Endodermal cell (in vitro differentiated cells): ENCODE measurements around the gene OR10V1. TPM values are rescaled to one million over a fixed set of nuclear protein-coding genes. Genes with fewer than 3 reads are reported as not detected.

Experiments
- DNase-seq: peaks from one replicate; pipeline ENCODE4 v3.0.0-alpha.2; 2017
- H3K27ac ChIP-seq: 2 replicates; pipeline ENCODE4 v1.5.1; 2013; ENCODE audit warnings: mild to moderate bottlenecking, low read depth, low read length, moderate library complexity
- H3K27me3 ChIP-seq: 2 replicates; pipeline ENCODE4 v1.6.1; 2013; ENCODE audit warnings: mild to moderate bottlenecking, low read length, moderate library complexity; ENCODE audit not compliant: insufficient read depth, control insufficient read depth, poor library complexity, severe bottlenecking
- H3K36me3 ChIP-seq: 2 replicates; pipeline ENCODE4 v1.7.0; 2013; ENCODE audit warnings: mild to moderate bottlenecking, low read length, moderate library complexity; ENCODE audit not compliant: control insufficient read depth, insufficient read depth
- H3K4me1 ChIP-seq: one replicate; pipeline ENCODE4 v1.7.0; 2013; ENCODE audit warnings: low read length; ENCODE audit not compliant: control insufficient read depth, insufficient read depth
- H3K4me3 ChIP-seq: 2 replicates; pipeline ENCODE4 v1.5.1; 2013; ENCODE audit warnings: mild to moderate bottlenecking, low read length, moderate library complexity
- H3K9ac ChIP-seq: 2 replicates; pipeline ENCODE4 v1.6.1; 2013; ENCODE audit warnings: mild to moderate bottlenecking, low read length, moderate library complexity; ENCODE audit not compliant: poor library complexity, severe bottlenecking; ENCODE audit errors: extremely low read depth
- H3K9me3 ChIP-seq: 2 replicates; pipeline ENCODE4 v1.6.1; 2013; ENCODE audit warnings: mild to moderate bottlenecking, low read length, moderate library complexity; ENCODE audit not compliant: control insufficient read depth
- H3K27ac Mint-ChIP-seq: 2 replicates; pipeline ENCODE4 v1.8.0; 2020; ENCODE audit warnings: mixed read lengths
- H3K27me3 Mint-ChIP-seq: 2 replicates; pipeline ENCODE4 v1.8.0; 2021; ENCODE audit warnings: mild to moderate bottlenecking, mixed read lengths; ENCODE audit not compliant: insufficient read depth
- H3K36me3 Mint-ChIP-seq: 2 replicates; pipeline ENCODE4 v1.8.0; 2020; ENCODE audit warnings: low read depth, mixed read lengths
- H3K4me1 Mint-ChIP-seq: 2 replicates; pipeline ENCODE4 v1.8.0; 2020; ENCODE audit warnings: mixed read lengths
- H3K4me3 Mint-ChIP-seq: 2 replicates; pipeline ENCODE4 v1.8.0; 2020; ENCODE audit warnings: mild to moderate bottlenecking, moderate library complexity, mixed read lengths
- H3K9me3 Mint-ChIP-seq: 2 replicates; pipeline ENCODE4 v1.8.0; 2020; ENCODE audit warnings: mild to moderate bottlenecking, mixed read lengths
- CTCF ChIP-seq: fragments of 200-600 bp; sonication (generic); conservative IDR thresholded peaks from 2 replicates; pipeline ENCODE4 v1.5.0; 2021; ENCODE audit warnings: antibody characterized with exemption, mild to moderate bottlenecking
- WGBS, 2 experiments: methylation state at CpG; one replicate each; pipeline versions ENCODE4 v1.1.5 to v1.1.7; 2013; ENCODE audit warnings: missing lambda C conversion rate in 2 of 2, mixed read lengths in 1 of 2; ENCODE audit not compliant: insufficient coverage in 1 of 2, insufficient read length in 1 of 2; 5-methylcytosine and 5-hydroxymethylcytosine counted together
- total RNA-seq, 2 donors: library from RNA; stranded (reverse); fragmentation: NEBNext Ultra II Directional in 1 of 2; extraction: Animal tissue kit (Norgen Biotek cat#: 25700) in 1 of 2; gene quantifications; 2 replicates in 1 of 2; 3 replicates in 1 of 2; pipeline ENCODE4 v1.2.1, GENCODE V29; 2021

The OR10V1 gene
- total RNA-seq, 2 donors from 2014 or later, result not detected

GRCh38 chr11:59719556-59719955 lies 5.9 kb upstream of the OR10V1 start:
- 85 to 91% methylated on average over 2 of the region's 2 CpGs for WGBS, 2 experiments
- Histone ChIP-seq H3K4me1 (peaks cover 4% of the 10 kb centered on the region), H3K27ac (no peak overlapping the region), H3K36me3 (no peaks in the 10 kb centered on the region), H3K4me3 (no peak overlapping the region), H3K27me3 (peaks cover 25% of the 10 kb centered on the region), H3K9ac (no peak overlapping the region), H3K9me3 (no peaks in the 10 kb centered on the region)
- Mint-ChIP-seq H3K4me1 (peaks cover 11% of the 10 kb centered on the region), H3K9me3 (no peaks in the 10 kb centered on the region), H3K27me3 (peaks cover 5% of the 10 kb centered on the region), H3K4me3 (no peak overlapping the region), H3K36me3 (no peaks in the 10 kb centered on the region), H3K27ac (no peak overlapping the region)
- TF ChIP-seq CTCF, result no peak
- no peak for DNase-seq

GRCh38 chr11:59716051-59716450 lies 2.4 kb upstream of the OR10V1 start:
- peaks cover 28% of the 10 kb centered on the region for H3K27me3 ChIP-seq
- H3K27ac Mint-ChIP-seq, result no peak overlapping the region
- H3K4me3 ChIP-seq, result no peak overlapping the region
- H3K4me1 ChIP-seq, result peaks cover 4% of the 10 kb centered on the region
- no peak for DNase-seq
- no peak overlapping the region for H3K27ac ChIP-seq
- no peaks in the 10 kb centered on the region for H3K9me3 ChIP-seq
- H3K36me3 ChIP-seq, result no peaks in the 10 kb centered on the region
- no peaks in the 10 kb centered on the region for H3K36me3 Mint-ChIP-seq
- peaks cover 3% of the 10 kb centered on the region for H3K27me3 Mint-ChIP-seq
- no peak overlapping the region for H3K4me3 Mint-ChIP-seq
- no peak for TF ChIP-seq CTCF
- WGBS, 2 experiments, result 100% methylated on average over 2 of the region's 3 CpGs; no CpG with 5 or more reads in 1 of the 2 experiments
- H3K9me3 Mint-ChIP-seq, result no peaks in the 10 kb centered on the region
- no peak overlapping the region for H3K9ac ChIP-seq
- peaks cover 12% of the 10 kb centered on the region for H3K4me1 Mint-ChIP-seq

- Mint-ChIP-seq H3K9me3 (no peaks in the 10 kb centered on the region), H3K36me3 (no peaks in the 10 kb centered on the region), H3K4me1 (peaks cover 7% of the 10 kb centered on the region), H3K4me3 (no peak overlapping the region), H3K27ac (no peak overlapping the region), H3K27me3 (peaks cover 4% of the 10 kb centered on the region)
- H3K27ac ChIP-seq, result no peak overlapping the region
- no peak for TF ChIP-seq CTCF
- no peaks in the 10 kb centered on the region for H3K4me1 ChIP-seq
- no peak for DNase-seq
- no peaks in the 10 kb centered on the region for H3K9me3 ChIP-seq
- H3K36me3 ChIP-seq, result no peaks in the 10 kb centered on the region
- H3K27me3 ChIP-seq, result peaks cover 4% of the 10 kb centered on the region
- H3K4me3 ChIP-seq, result no peak overlapping the region
- WGBS, 2 experiments, result 83 to 94% methylated on average over 2 to 3 of the region's 3 CpGs
- no peak overlapping the region for H3K9ac ChIP-seq
Measured at GRCh38 chr11:59710136-59710847, 3.4 kb downstream of the OR10V1 start.
